Erythroblast (primary cell): Measurements from ENCODE around the gene AP1G2.

Experiments used
- DNase-seq, 2 experiments: peaks; one replicate each; lab custom pipeline; 2025; lab: John Stamatoyannopoulos, UW
- GATA1 ChIP-seq: IDR thresholded peaks from 2 replicates; pipeline ENCODE4 v1.6.1; 2011; ENCODE audit warnings: low read depth, mild to moderate bottlenecking, control low read depth, low read length, moderate library complexity
- POLR2A ChIP-seq: IDR thresholded peaks from 2 replicates; pipeline ENCODE4 v1.6.1; 2011; ENCODE audit warnings: mild to moderate bottlenecking, low read length

AP1G2 gene

DNA sequence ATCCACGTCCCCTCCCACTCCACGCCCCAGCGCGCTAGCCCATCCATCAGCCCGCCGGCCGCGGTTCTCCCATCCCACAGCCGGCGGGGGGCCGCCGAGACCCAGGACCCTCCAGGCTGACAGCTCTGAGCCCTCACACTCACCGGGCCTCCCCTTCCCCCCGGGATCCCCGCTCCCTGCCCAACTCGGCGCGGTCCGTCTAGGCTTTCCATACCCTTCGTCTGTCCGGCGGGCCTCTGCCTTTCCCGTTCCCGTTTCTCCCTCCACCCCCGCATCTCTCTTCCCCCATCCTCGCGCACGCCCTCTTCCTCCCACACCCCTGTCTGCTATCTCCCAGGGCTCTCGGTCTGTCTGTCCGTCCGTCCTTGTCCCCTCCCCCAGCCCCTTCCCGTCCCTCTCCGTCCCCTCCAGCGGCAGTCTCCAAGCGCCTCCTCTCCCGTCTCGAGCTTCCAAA, 16.8 kb downstream of the AP1G2 start:
- peak in 1 of 2 experiments; percentile 35 for DNase-seq
- TF ChIP-seq POLR2A (no peak), GATA1 (no peak)

DNA sequence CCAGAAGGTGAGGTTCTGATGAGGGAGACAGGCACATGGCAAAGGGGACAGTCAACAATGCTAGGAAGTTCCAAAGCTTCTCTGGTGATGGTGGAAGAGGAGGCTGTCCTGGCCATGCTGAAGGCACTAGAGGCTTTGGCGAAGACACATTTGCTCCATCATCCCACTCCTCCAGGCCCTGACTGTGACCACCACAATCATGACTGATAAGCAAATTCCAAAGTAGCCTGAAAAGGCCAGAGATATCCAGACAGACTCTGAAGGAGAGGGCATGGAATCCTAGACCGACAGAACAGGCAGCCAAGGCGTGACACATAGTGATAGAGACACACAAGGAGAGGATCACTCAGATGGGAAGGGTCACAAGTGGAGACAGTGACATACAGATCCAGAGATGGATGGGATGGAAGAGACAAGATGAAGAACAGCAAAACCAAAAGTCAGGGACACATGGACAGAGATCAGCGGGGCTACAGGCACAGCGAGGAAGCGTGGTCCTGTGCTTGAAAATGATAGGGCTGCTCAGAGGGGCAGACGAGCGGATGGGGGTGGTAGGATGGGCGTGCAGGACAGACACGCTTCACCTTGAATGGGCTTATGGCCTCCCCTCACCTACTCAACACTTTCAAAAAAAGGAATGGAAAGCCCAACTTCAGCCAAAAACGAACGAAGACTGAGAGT, 17.3 kb downstream of the AP1G2 start:
- TF ChIP-seq POLR2A (no peak), GATA1 (no peak)

DNA sequence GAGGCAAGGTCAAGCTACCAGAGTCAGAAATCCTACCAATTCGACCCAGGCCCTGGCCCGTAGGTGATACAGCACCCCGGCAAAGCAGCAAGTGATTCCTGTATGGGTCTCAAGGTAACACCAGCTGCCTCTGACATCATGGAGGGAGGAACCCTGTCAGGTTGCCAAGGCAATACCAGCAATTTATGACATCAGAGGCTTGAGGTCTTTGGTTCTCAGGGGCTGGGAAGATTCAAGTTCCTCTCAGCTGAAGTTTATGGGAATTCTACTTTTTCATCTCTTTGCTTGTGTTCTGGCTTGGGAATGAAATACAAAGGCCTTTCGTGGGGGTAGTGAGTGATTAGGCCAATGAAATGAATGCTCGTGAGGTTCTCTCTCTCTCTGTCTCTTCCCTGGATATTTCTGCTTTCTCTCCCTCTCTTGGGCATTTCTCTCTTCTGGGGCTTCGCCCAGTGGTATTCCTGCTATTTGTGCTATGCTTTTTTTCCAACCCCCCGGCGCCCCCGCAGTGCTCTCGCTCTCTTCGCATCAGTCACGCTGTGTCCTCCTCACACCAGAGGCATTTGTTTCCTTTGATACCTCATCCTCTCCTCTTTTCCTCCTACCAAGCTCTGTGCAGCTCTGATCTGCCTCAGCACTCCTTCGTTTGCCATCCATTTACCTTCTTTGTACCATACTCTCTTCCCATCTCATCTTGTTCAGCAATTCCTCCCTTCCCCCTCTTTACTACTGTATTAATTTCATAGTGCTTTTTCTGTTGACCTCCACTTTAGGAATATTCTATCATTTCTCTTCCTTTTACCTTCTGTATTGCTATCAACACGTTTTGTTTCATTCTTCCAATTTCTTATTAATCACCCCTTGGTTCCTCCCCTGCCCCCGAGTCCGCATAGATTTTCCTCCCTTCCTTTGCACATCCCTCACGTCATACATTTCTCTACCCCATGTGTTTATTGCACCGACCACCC, 19.0 kb downstream of the AP1G2 start:
- TF ChIP-seq GATA1, result no peak
- TF ChIP-seq POLR2A, result no peak
- peak; percentile 38 to 79 for DNase-seq

More for the DNA sequence above, 17.3 kb downstream of the AP1G2 start:
- DNase-seq, result no peak

DNA sequence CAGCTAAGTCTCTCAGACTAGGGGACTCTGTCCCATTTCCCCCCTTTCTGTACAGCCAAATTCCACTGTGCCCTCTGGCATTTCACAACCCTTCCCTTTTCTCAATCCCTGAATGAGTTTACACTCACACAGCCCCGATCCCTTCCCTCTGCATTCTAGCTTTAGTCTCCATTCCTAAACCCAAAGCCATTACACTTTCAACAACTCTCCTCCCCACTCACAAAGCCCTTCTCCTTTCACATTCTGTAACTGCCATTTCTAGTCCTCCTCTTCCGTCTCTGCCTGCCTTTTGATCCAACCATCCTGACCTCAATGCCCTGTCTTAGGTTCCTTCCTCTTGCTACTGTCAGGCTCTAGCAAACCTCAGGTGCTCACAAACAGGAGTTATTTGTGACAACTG, 19.7 kb downstream of the AP1G2 start:
- TF ChIP-seq POLR2A (no peak), GATA1 (no peak)
- no peak for DNase-seq

DNA sequence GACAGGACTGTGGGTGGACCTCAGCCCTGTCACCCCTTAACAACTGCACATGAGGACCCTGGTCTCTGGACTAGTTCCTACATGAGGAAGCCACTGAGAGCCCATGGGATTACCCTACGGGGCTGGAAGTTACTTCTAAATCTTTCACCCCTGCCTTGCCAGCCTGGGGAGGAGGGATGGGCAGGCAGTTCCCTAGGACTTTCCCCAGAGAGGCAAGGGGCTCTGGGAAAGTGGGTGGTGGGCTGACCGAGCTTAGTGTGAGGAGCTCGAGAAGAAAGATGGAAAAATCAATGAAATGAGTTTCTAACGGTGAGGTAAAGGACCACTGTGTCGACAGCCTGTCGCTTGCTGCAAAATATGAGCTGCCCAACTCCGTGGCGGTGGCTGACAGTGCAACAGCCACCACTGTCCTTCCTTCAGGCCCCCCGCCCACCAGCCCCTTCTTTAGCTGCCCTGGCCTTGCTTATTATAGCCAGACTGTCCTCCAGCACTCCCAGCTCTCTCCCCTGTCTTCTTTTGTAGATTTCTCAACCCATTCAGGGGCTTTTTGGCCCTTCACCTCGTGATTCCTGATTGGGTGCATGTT, 21.0 kb downstream of the AP1G2 start:
- no peak for TF ChIP-seq GATA1
- TF ChIP-seq POLR2A, result no peak
- DNase-seq, result no peak

DNA sequence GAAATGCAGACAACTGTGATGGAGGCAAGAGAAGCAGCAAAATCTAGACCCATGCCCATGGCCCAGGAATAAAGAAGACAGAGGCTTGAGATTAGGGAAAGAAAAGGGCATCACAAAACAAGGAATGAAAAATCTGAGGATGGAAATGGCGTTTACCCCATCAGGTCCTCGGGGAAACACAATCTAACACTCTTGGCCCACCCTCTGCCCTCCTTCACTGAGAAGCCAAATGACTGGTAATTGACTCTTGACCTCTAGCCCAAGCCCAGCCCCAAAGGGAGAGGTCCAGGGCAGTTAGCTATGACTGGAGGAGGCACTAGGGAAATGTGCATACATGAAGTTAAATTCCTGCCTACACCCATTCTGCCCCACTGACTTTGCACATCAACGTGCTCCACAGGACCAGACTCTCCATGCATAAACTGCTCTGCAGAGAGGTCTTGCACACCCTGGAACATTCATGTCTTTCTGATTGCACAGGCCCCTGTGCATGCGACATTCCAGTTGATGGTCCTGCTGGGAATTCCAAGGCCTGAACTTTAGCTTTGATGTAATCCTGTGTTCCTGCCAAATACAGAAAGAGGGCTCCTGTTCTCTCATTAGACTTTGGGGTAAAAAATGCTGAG, 21.7 kb downstream of the AP1G2 start:
- DNase-seq, result no peak
- no peak for TF ChIP-seq GATA1
- TF ChIP-seq POLR2A, result no peak

DNA sequence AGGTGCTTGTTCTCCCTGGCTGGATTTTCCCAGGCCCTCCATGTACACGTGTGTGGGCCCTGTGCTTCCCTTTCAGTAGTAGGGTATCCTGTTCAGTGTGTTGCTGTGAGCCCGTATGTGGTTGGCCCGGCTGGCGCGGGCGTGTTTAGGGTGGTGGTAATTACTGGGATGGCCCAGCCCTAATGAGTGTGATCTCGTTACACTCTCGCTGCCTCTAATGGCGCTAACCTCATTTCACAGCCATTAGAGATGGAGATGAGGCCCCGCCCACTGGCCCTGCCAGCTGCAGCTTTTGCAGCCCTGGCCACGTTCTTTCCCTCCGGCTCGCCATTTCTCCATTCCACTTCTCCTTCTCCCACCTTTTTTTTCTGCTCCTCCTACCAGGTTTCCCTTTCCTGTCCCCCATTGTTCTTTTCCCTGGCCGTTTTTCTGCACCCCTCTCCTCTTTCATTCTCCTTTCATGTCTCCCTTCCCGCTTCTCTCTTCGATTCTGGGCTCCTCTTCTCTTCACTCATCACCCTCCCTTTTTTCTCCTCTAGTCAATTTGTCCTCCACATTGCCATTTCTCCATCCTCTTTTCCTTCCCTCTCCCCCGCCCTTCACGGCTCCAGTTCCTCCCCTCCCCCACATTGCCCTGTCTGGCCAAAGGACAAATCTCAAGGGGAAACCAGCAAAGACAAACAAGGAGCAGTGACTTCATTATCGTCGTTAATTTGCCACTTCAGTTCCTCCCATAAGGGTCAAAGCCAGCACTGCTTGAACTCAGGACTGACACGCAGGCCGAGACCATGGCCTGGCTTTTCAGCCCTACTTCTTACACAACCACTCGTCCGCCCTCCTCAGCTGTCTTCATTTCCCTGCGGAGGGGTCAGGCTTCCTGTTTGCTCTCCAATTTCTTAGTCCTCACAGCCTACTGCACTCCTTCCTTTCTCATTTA, 22.8 kb downstream of the AP1G2 start:
- DNase-seq, result no peak
- no peak for TF ChIP-seq POLR2A
- TF ChIP-seq GATA1, result no peak

DNA sequence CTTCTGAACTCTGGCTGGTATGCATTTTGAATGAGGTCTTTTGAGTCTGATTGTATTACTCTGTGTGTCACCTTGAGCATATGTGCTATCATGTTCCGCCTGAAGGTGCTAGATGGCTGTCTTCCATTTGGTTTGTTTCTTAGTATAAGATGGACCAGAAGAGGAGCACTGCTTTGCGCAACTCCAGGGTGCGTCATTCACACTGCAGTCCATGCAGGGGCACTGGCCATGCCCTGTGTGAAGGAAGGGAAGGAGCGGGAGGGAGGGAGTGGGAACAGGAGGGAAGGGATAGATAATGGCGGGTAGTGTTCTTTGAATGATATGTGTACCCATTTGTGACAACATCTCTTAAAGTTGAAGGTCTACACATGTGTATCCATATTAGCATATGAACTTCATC, 24.2 kb downstream of the AP1G2 start:
- no peak for TF ChIP-seq POLR2A
- TF ChIP-seq GATA1, result no peak
- DNase-seq, result no peak

DNA sequence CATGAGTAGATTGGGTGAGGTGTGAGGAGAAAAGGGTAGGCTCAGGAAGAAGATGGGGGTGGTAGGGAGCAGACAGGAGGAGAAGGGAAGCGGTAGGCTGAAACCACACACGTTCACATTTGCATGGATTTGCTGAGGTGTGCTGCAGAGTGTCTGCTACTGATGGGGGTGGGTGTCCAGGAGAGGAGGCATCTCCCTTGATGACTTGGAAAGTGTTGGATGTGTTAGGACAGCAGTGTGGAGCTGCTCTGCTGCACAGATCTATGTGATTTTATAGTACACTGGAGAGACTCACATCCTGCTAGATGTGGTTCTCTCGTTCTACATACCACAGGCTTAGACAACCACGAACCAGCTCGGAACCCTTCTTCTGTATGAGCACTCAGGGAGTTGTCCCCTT, 25.3 kb downstream of the AP1G2 start:
- TF ChIP-seq POLR2A, result no peak
- TF ChIP-seq GATA1, result no peak
- no peak for DNase-seq

DNA sequence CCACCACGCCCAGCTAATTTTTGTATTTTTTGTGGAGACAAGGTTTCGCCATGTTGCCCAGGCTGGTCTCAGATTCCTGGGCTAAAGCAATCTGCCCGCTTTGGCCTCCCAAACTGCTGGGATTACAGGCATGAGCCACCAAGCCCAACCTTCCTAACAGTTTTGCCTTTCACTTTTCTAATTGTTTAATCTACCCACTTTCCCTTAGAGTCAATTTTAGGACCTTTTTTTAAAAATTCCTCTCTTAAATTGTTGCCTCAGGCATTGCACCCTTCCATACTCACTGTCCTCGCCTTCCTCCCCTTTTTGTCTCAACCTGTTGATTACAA, 27.5 kb downstream of the AP1G2 start:
- DNase-seq, result no peak
- TF ChIP-seq GATA1 (no peak), POLR2A (no peak)

DNA sequence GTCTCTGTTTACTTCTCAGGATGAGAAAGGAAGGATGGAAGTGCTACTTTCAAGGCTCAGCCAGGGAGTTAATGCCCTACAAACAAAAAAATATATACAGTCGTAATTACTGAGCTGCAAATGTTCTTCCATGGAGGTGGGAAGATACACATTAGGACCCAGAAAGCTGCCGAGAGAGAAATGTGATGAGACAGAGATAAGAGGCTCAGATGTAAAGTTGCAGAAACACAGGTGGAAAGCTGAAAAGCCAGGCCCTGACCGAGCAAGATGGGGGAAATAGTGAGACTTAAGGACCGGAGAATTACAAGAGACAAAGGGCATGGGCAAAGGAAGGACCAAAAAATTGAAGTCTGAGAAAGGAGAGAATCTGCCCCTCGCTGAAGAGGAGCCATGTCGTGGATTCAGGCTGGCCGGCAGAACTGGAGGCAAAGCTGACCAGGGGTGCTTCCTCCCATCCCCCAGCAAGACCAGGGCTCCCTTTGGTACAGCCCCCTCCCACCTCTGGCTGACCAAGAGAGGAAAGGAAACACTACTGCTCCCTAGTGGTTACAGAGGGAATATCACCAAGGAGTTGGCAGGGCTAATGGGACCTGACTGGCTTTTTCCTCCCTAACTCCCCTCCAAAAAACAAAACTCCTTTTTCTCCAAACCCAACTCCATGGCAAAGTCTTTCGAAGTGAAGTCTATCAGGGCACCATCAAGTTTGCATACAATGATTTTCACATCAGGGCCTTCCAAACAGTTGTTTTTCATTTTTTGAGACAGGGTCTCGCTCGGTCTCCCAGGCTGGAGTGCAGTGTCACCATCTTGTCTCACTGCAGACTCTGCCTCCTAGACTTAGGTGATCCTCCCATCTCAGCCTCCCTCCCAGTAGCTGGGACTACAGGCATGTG, 28.1 kb downstream of the AP1G2 start:
- TF ChIP-seq POLR2A, result no peak
- no peak for TF ChIP-seq GATA1
- peak; percentile 39 to 64 for DNase-seq
